ENCODE data around the gene TXNL4A. TPM values are rescaled to one million over a fixed set of nuclear protein-coding genes. Genes with fewer than 3 reads are reported as not detected.
"Not testable (repeated sequence)": the region's sequence is repeated elsewhere in the genome, so short reads cannot be mapped to it uniquely, and the experiment has no call there.

The TXNL4A gene
- total RNA-seq, 4 donors from 2014 or later = 14.0 to 44.5 (median 19.4) TPM

DNA sequence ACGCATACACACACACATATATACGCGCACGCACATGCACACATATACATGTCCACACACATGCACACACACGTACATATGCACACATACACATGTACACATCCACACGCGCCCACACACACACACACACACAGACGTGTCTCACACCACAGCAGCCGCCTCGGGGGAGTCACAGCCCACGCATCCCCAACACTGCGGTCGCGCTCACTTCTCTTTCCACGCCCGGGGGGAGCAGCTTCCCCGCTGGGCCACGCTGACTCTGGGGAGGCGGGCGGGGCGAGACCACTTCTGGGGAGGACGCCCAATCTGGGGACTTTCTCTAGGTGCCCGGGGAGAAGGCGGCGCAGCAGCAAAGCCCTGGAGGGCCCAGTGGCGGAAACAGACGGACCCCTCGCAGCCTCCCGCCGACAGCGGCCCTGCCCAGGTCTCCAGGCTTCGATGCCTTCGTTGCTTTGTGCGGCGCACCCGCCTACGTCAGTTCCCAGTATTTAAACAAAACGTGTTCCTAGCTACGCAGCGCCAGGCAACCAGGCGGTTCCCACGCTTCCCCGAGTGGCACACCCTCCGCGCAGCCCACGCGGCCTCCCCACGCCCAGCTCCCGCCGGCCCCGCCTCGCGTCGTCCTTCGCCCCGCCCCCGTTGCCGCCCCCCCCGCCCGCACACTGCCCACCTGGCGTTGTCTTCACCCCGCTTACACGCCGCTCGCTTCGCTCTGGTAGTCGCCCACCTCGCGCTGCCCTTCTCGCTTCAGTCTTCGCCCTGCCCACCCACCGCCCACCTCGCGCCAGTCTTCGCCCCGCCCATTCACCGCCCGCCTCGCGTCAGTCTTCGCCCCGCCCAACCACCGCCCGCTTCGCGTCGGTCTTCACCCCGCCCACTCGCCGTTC is 45.1 kb upstream of the TXNL4A start:
- H3K4me3 ChIP-seq = peak overlapping the region; percentile 65 to 80 (median 72)
- no peaks in the 10 kb centered on the region for H3K36me3 ChIP-seq
- peaks cover 0 to 11% (median 3%) of the 10 kb centered on the region in 4 donors for H3K4me1 ChIP-seq
- no peaks in the 10 kb centered on the region for H3K27me3 ChIP-seq
- H3K27ac ChIP-seq = peak overlapping the region; percentile 73 to 93 (median 86)
- TF ChIP-seq POLR2A (IDR thresholded peaks at IDR 0.05) (no peak), CTCF (IDR thresholded peaks at IDR 0.05) (no peak)
- no peaks in the 10 kb centered on the region for H3K9me3 ChIP-seq
- DNase-seq = peak in 1 of 3 donors; percentile 47

DNA sequence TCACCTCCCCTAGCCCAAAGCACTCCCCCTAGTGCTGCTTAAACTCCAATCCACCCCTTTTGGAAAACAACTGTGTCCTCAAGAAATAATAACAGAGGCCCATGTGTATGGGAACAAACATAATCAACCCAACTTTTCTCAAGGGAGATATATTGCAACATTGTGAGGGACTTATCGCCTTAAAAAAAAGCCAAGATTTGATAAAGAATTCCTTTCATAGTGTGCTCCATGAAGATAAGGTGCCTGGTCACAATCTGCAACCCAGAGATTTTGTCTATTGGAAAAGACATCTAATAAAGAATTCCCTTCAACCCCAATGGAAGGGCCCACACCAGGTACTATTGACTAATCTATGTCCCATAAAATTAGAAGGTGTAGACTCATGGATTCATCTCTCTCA is 41.3 kb upstream of the TXNL4A start:
- H3K4me3 ChIP-seq = no peak overlapping the region
- H3K27ac ChIP-seq = no peak overlapping the region
- no peak for TF ChIP-seq CTCF (IDR thresholded peaks at IDR 0.05)
- no peak for TF ChIP-seq POLR2A (IDR thresholded peaks at IDR 0.05)
- DNase-seq = no peak
- H3K36me3 ChIP-seq = no peaks in the 10 kb centered on the region
- peaks cover 0 to 5% (median under 1%) of the 10 kb centered on the region in 4 donors for H3K4me1 ChIP-seq
- peaks cover 0 to 11% (median 0%) of the 10 kb centered on the region in 4 donors for H3K9me3 ChIP-seq
- H3K27me3 ChIP-seq = no peaks in the 10 kb centered on the region

DNA sequence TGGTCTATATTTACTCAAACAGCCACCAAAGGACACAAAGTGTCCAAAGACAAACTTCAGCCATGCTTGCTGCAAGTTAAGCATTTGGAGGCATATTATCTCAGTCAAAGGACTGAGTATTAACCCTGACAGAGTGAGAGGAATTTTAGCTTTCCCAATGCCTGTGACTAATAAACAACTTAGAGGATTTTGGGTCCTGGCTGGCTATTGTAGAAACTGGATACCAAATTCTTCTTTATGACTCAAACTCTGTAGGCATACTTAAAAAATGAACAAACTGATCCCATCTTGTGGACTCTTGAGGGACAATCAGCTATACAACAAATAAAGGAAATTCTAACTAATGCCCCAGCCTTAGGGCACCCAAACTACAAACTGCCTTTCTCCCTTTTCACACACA is 39.4 kb upstream of the TXNL4A start:
- not testable (repeated sequence) for H3K27me3 ChIP-seq, H3K4me3 ChIP-seq, H3K27ac ChIP-seq, H3K4me1 ChIP-seq, H3K36me3 ChIP-seq, DNase-seq
- peaks cover 0 to 30% (median 7%) of the 10 kb centered on the region in 4 donors for H3K9me3 ChIP-seq

- no peak for DNase-seq
- Histone ChIP-seq H3K36me3 (no peaks in the 10 kb centered on the region), H3K27ac (no peak overlapping the region), H3K4me1 (no peaks in the 10 kb centered on the region), H3K9me3 (peaks cover 0 to 44% (median 14%) of the 10 kb centered on the region in 4 donors), H3K4me3 (no peak overlapping the region), H3K27me3 (no peaks in the 10 kb centered on the region)
- TF ChIP-seq POLR2A (IDR thresholded peaks at IDR 0.05) (no peak), CTCF (IDR thresholded peaks at IDR 0.05) (no peak)
Observed at GRCh38 chr18:80026363-80026762, 38.0 kb upstream of the TXNL4A start.

DNA sequence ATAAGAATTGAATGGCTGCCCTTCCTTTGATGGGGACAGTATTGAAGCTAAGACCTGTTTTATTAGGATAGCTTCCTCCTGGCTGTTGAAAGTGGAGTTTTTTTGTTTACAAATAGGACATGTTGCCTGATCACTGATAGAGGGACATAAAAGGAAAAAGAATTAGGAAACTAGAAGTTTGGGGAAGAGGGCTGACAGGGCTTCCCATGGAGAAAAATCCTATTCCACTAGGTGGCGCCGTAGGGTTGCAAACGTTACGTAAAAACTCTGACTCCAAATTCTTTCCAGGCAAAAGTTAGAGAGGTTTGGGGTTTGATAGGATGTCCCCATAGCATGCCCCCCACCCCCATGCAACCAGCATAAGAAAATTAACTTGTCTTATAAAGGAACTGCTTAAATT is 34.8 kb upstream of the TXNL4A start:
- no peak for DNase-seq
- TF ChIP-seq CTCF (IDR thresholded peaks at IDR 0.05) = peak in 1 of 6 experiments; percentile 18
- TF ChIP-seq POLR2A (IDR thresholded peaks at IDR 0.05) = no peak
- H3K36me3 ChIP-seq = no peaks in the 10 kb centered on the region
- H3K9me3 ChIP-seq = peaks cover 0 to 71% (median 24%) of the 10 kb centered on the region in 4 donors
- H3K27ac ChIP-seq = no peak overlapping the region
- no peaks in the 10 kb centered on the region for H3K27me3 ChIP-seq
- no peak overlapping the region for H3K4me3 ChIP-seq
- no peaks in the 10 kb centered on the region for H3K4me1 ChIP-seq

GRCh38 chr18:80022613-80023012 is 34.2 kb upstream of the TXNL4A start:
- no peaks in the 10 kb centered on the region for H3K4me1 ChIP-seq
- no peaks in the 10 kb centered on the region for H3K27me3 ChIP-seq
- TF ChIP-seq CTCF (IDR thresholded peaks at IDR 0.05) = no peak
- no peak for TF ChIP-seq POLR2A (IDR thresholded peaks at IDR 0.05)
- no peak overlapping the region for H3K27ac ChIP-seq
- no peak overlapping the region for H3K4me3 ChIP-seq
- peaks cover 0 to 71% (median 24%) of the 10 kb centered on the region in 4 donors for H3K9me3 ChIP-seq
- H3K36me3 ChIP-seq = no peaks in the 10 kb centered on the region
- DNase-seq = no peak
